H1 (cell line): ENCODE data around the gene ACSM2B. TPM values are rescaled to one million over a fixed set of nuclear protein-coding genes. Genes with fewer than 3 reads are reported as not detected.

Experiments used
- CTCF ChIA-PET: fragments of 300-600 bp; sonication (Branson Sonifier 250); formaldehyde crosslinking; loops from one replicate; lab custom pipeline; 2021; ENCODE audit not compliant: partially characterized antibody; lab: Charles Lee
- POLR2A ChIA-PET: fragments of 300-600 bp; sonication (Branson Sonifier 250); formaldehyde crosslinking; loops from one replicate; lab custom pipeline; 2021; ENCODE audit warnings: inconsistent platforms; ENCODE audit not compliant: partially characterized antibody; lab: Charles Lee
- DNase-seq, 2 experiments: peaks; one replicate each; pipeline versions ENCODE4 v3.0.0 to v3.0.0-alpha.2; 2010 to 2022; ENCODE audit warnings: low spot score in 2 of 2, low read depth in 1 of 2, mixed read lengths in 1 of 2
- FAIRE-seq: peaks from 2 replicates; lab custom pipeline; 2011; peaks lifted over from hg19 to GRCh38; lab: Jason Lieb, UNC
- H2AFZ ChIP-seq: 2 replicates; pipeline ENCODE4 v1.8.1; 2012; ENCODE audit warnings: low read length, inconsistent platforms
- H2AK5ac ChIP-seq: 2 replicates; pipeline ENCODE4 v1.6.1; 2013; ENCODE audit warnings: low read depth, low read length
- H2BK120ac ChIP-seq: replicated peaks from 2 replicates; pipeline ENCODE3; 2013; ENCODE audit warnings: low read depth, low read length, inconsistent platforms
- H2BK12ac ChIP-seq: 2 replicates; pipeline ENCODE4 v1.6.1; 2013; ENCODE audit warnings: low read depth, low read length
- H2BK15ac ChIP-seq: 2 replicates; pipeline ENCODE4 v1.6.1; 2013; ENCODE audit warnings: low read length
- H2BK20ac ChIP-seq: 2 replicates; pipeline ENCODE4 v1.6.1; 2013; ENCODE audit warnings: low read length
- H2BK5ac ChIP-seq: 2 replicates; pipeline ENCODE4 v1.6.1; 2013; ENCODE audit warnings: low read depth, low read length
- H3K14ac ChIP-seq: 2 replicates; pipeline ENCODE4 v1.6.1; 2013; ENCODE audit warnings: inconsistent platforms; ENCODE audit not compliant: insufficient read length
- H3K18ac ChIP-seq: 2 replicates; pipeline ENCODE4 v1.6.1; 2013; ENCODE audit warnings: low read length; ENCODE audit errors: extremely low read depth
- H3K23ac ChIP-seq: 2 replicates; pipeline ENCODE4 v1.6.1; 2013; ENCODE audit warnings: inconsistent platforms; ENCODE audit not compliant: insufficient read length
- H3K23me2 ChIP-seq: 2 replicates; pipeline ENCODE4 v1.6.1; 2013; ENCODE audit warnings: low read depth, low read length
- H3K27ac ChIP-seq: 2 replicates; pipeline ENCODE4 v1.6.1; 2011; ENCODE audit warnings: low read depth, low read length, inconsistent platforms
- H3K27me3 ChIP-seq, 4 experiments: replicated peaks in 1 of 4; 1 replicate in 1 of 4; 2 replicates in 3 of 4; pipeline versions ENCODE4 v1.6.1 to v1.8.1; 2011 to 2013; ENCODE audit warnings: low read length in 3 of 4, mild to moderate bottlenecking in 3 of 4, inconsistent platforms in 2 of 4, mixed read lengths in 2 of 4, moderate library complexity in 1 of 4; ENCODE audit not compliant: control insufficient read depth in 3 of 4, insufficient read depth in 3 of 4; ENCODE audit errors: extremely low read depth in 1 of 4
- H3K36me3 ChIP-seq, 4 experiments: 2 replicates each; pipeline versions ENCODE4 v1.6.1 to v1.8.1; 2011 to 2013; ENCODE audit warnings: mild to moderate bottlenecking in 4 of 4, low read length in 3 of 4, moderate library complexity in 2 of 4, control low read depth in 1 of 4, inconsistent platforms in 1 of 4; ENCODE audit not compliant: insufficient read depth in 4 of 4, control insufficient read depth in 2 of 4
- H3K4ac ChIP-seq: replicated peaks from 2 replicates; pipeline ENCODE3; 2013; ENCODE audit warnings: low read length, low read depth, mixed read lengths, inconsistent platforms; ENCODE audit not compliant: insufficient read length
- H3K4me1 ChIP-seq, 4 experiments: replicated peaks in 1 of 4; 1 replicate in 1 of 4; 2 replicates in 3 of 4; pipeline versions ENCODE4 v1.6.1 to v1.8.1; 2011 to 2013; ENCODE audit warnings: low read length in 3 of 4, inconsistent platforms in 2 of 4, mixed read lengths in 1 of 4; ENCODE audit not compliant: insufficient read depth in 4 of 4, control insufficient read depth in 3 of 4
- H3K4me2 ChIP-seq, 2 experiments: 2 replicates each; pipeline versions ENCODE4 v1.6.1 to v1.8.1; 2011 to 2013; ENCODE audit warnings: low read depth in 2 of 2, low read length in 2 of 2, control low read depth in 1 of 2, inconsistent platforms in 1 of 2, mild to moderate bottlenecking in 1 of 2; ENCODE audit not compliant: insufficient read depth in 1 of 2
- H3K4me3 ChIP-seq, 4 experiments: fragments of 200-600, 300-600 bp in 1 of 4; sonication (generic), shearing (Covaris generic), sonication (Bioruptor Twin) in 1 of 4; 2 replicates each; pipeline versions ENCODE4 v1.5.1 to v1.8.1; 2011 to 2016; ENCODE audit warnings: low read length in 4 of 4, low read depth in 3 of 4, control low read depth in 2 of 4, inconsistent platforms in 2 of 4, mild to moderate bottlenecking in 2 of 4, mixed read lengths in 1 of 4, moderate library complexity in 1 of 4; ENCODE audit not compliant: insufficient read depth in 2 of 4; ENCODE audit errors: extremely low read depth in 1 of 4
- H3K56ac ChIP-seq: replicated peaks from 2 replicates; pipeline ENCODE3; 2013; ENCODE audit warnings: low read depth, mild to moderate bottlenecking, mixed read lengths, low read length, inconsistent platforms; ENCODE audit not compliant: insufficient read length
- H3K79me1 ChIP-seq: 2 replicates; pipeline ENCODE4 v1.6.1; 2013; ENCODE audit warnings: low read depth, low read length, control low read depth
- H3K79me2 ChIP-seq, 2 experiments: 2 replicates each; pipeline versions ENCODE4 v1.6.1 to v1.8.1; 2012 to 2013; ENCODE audit warnings: low read length in 2 of 2, mild to moderate bottlenecking in 2 of 2, inconsistent platforms in 1 of 2; ENCODE audit not compliant: insufficient read depth in 2 of 2, control insufficient read depth in 1 of 2
- H3K9ac ChIP-seq, 4 experiments: replicated peaks in 1 of 4; 1 replicate in 1 of 4; 2 replicates in 3 of 4; pipeline versions ENCODE4 v1.6.1 to v1.8.1; 2011 to 2013; ENCODE audit warnings: low read depth in 3 of 4, low read length in 3 of 4, control low read depth in 2 of 4, mild to moderate bottlenecking in 2 of 4, moderate library complexity in 2 of 4, inconsistent platforms in 1 of 4; ENCODE audit errors: extremely low read depth in 1 of 4
- H3K9me3 ChIP-seq, 2 experiments: 2 replicates each; pipeline versions ENCODE4 v1.6.1 to v1.8.1; 2012 to 2013; ENCODE audit warnings: mild to moderate bottlenecking in 2 of 2, moderate library complexity in 2 of 2, control low read depth in 1 of 2, inconsistent platforms in 1 of 2, low read depth in 1 of 2, low read length in 1 of 2, mixed read lengths in 1 of 2; ENCODE audit not compliant: insufficient read depth in 2 of 2
- H4K20me1 ChIP-seq, 2 experiments: replicated peaks in 1 of 2; 2 replicates each; pipeline versions ENCODE3 to v1.8.1; 2011 to 2013; ENCODE audit warnings: inconsistent platforms in 2 of 2, low read length in 2 of 2, mild to moderate bottlenecking in 1 of 2; ENCODE audit not compliant: insufficient read depth in 2 of 2, control insufficient read depth in 1 of 2
- H4K5ac ChIP-seq: 2 replicates; pipeline ENCODE4 v1.6.1; 2013; ENCODE audit warnings: low read length, low read depth, mixed read lengths, inconsistent platforms; ENCODE audit not compliant: insufficient read length
- H4K8ac ChIP-seq: 2 replicates; pipeline ENCODE4 v1.8.0; 2013; ENCODE audit warnings: mild to moderate bottlenecking, moderate library complexity, low read length, inconsistent platforms; ENCODE audit not compliant: insufficient read depth; ENCODE audit errors: extremely low read depth
- H4K91ac ChIP-seq: replicated peaks from 2 replicates; pipeline ENCODE3; 2013; ENCODE audit warnings: low read length, mixed read lengths, inconsistent platforms; ENCODE audit not compliant: insufficient read length
- BACH1 ChIP-seq: IDR thresholded peaks from 2 replicates; pipeline ENCODE4 v1.6.1; 2012; ENCODE audit warnings: low read length, improper control_type of control experiment
- BCL11A ChIP-seq, 2 experiments: IDR thresholded peaks; one replicate each; pipeline ENCODE4 v1.6.1; 2011; ENCODE audit warnings: low read depth in 2 of 2, low read length in 2 of 2, mild to moderate bottlenecking in 2 of 2
- CEBPB ChIP-seq: IDR thresholded peaks from 2 replicates; pipeline ENCODE4 v1.6.1; 2012; ENCODE audit warnings: low read depth, low read length
- CREB1 ChIP-seq: IDR thresholded peaks from 2 replicates; pipeline ENCODE4 v1.6.1; 2012; ENCODE audit warnings: inconsistent platforms
- E2F6 ChIP-seq: IDR thresholded peaks from 2 replicates; pipeline ENCODE4 v1.6.1; 2012; ENCODE audit warnings: inconsistent platforms
- HDAC6 ChIP-seq: IDR thresholded peaks from one replicate; pipeline ENCODE4 v1.7.1; 2012; ENCODE audit warnings: low read depth, mild to moderate bottlenecking, inconsistent platforms, low read length, moderate library complexity
- NANOG ChIP-seq: IDR thresholded peaks from 2 replicates; pipeline ENCODE4 v1.6.1; 2011; ENCODE audit warnings: low read length, low read depth, mild to moderate bottlenecking, inconsistent platforms; ENCODE audit not compliant: insufficient read depth, poor library complexity, severe bottlenecking
- POLR2A ChIP-seq, 2 experiments: IDR thresholded peaks; 1 replicate in 1 of 2; 2 replicates in 1 of 2; pipeline ENCODE4 v1.6.1; 2011; ENCODE audit warnings: low read depth in 2 of 2, low read length in 2 of 2, mild to moderate bottlenecking in 2 of 2; ENCODE audit errors: control extremely low read depth in 1 of 2
- POLR2AphosphoS5 ChIP-seq: IDR thresholded peaks from 2 replicates; pipeline ENCODE4 v1.6.1; 2011; ENCODE audit warnings: low read depth, low read length
- RXRA ChIP-seq: IDR thresholded peaks from 2 replicates; pipeline ENCODE4 v1.6.1; 2011; ENCODE audit warnings: low read depth, mild to moderate bottlenecking, low read length, moderate library complexity; ENCODE audit not compliant: insufficient read depth
- SIN3A ChIP-seq, 2 experiments: IDR thresholded peaks in 1 of 2; conservative IDR thresholded peaks in 1 of 2; 2 replicates each; pipeline ENCODE4 v1.6.1; 2011 to 2012; ENCODE audit warnings: low read length in 2 of 2, improper control_type of control experiment in 1 of 2, low read depth in 1 of 2, mild to moderate bottlenecking in 1 of 2
- SP2 ChIP-seq: IDR thresholded peaks from 2 replicates; pipeline ENCODE4 v1.6.1; 2012; ENCODE audit warnings: mild to moderate bottlenecking, low read length, inconsistent platforms
- TCF12 ChIP-seq: IDR thresholded peaks from 2 replicates; pipeline ENCODE4 v1.6.1; 2011; ENCODE audit warnings: low read depth, mild to moderate bottlenecking, low read length
- USF2 ChIP-seq: IDR thresholded peaks from 2 replicates; pipeline ENCODE4 v1.6.1; 2011; ENCODE audit warnings: low read length, improper control_type of control experiment
- polyA plus RNA-seq, 7 experiments: library from polyadenylated mRNA; depleted of rRNA in 3 of 7; stranded (reverse) in 5 of 7; unstranded in 2 of 7; fragments of >200 nt in 5 of 7; fragments of 200-250 nt in 2 of 7; gene quantifications; 1 replicate in 5 of 7; 2 replicates in 1 of 7; 4 replicates in 1 of 7; pipeline versions ENCODE4 v1.2.1 to v1.2.3, GENCODE V29; 2011 to 2013; ENCODE audit warnings: missing spikeins in 2 of 7, mixed read lengths in 2 of 7
- total RNA-seq: library from RNA; stranded (reverse); fragmentation: NEBNext Ultra II Directional; extraction: Animal tissue kit (Norgen Biotek cat#: 25700); gene quantifications from 2 replicates; pipeline ENCODE4 v1.2.1, GENCODE V29; 2021

ACSM2B gene
- total and polyA plus RNA-seq, 2 of the 8 experiments (the other 6 are each of a cell fraction or from before 2014, with no cell fraction given) = not detected

- no peaks in the 10 kb centered on the region for H3K36me3 ChIP-seq
- no peak overlapping the region for H3K23ac ChIP-seq
- no peak overlapping the region for H4K8ac ChIP-seq
- no peak overlapping the region for H2AFZ ChIP-seq
- H4K20me1 ChIP-seq = no peaks in the 10 kb centered on the region
- H3K9me3 ChIP-seq = peaks cover 14 to 21% of the 10 kb centered on the region in 2 experiments; a peak in 3 of 4 replicates
- no peak overlapping the region for H2BK12ac ChIP-seq
- TF ChIP-seq SIN3A (conservative IDR thresholded peaks at IDR 0.05 in 1 of 2, IDR thresholded peaks at IDR 0.05 in 1 of 2; ENCODE audit: low read depth in 1 of 2, low read length in 2 of 2) (no peak), HDAC6 (no peak), NANOG (no peak), POLR2AphosphoS5 (no peak), POLR2A (IDR thresholded peaks at IDR 0.05; ENCODE audit: control extremely low read depth in 1 of 2, low read depth in 2 of 2, low read length in 2 of 2) (no peak), CREB1 (no peak), CEBPB (no peak), BCL11A (IDR thresholded peaks at IDR 0.05; ENCODE audit: low read depth in 2 of 2, low read length in 2 of 2) (no peak), E2F6 (no peak), RXRA (no peak), SP2 (no peak), TCF12 (no peak), USF2 (no peak), BACH1 (no peak)
- H3K18ac ChIP-seq = no peak overlapping the region
- DNase-seq = no peak
- CTCF ChIA-PET = no interaction called here
- FAIRE-seq = no peak
- H3K9ac ChIP-seq = no peak overlapping the region
- no peak overlapping the region for H2BK20ac ChIP-seq
- no peaks in the 10 kb centered on the region for H3K79me1 ChIP-seq
- H2BK5ac ChIP-seq = no peak overlapping the region
- no peak overlapping the region for H2AK5ac ChIP-seq
- no peaks in the 10 kb centered on the region for H3K4me1 ChIP-seq
- no peaks in the 10 kb centered on the region for H3K27me3 ChIP-seq
- POLR2A ChIA-PET = no interaction called here
- no peak overlapping the region for H2BK15ac ChIP-seq
- no peak overlapping the region for H3K4ac ChIP-seq
- H3K56ac ChIP-seq = no peak overlapping the region
- H4K5ac ChIP-seq = no peak overlapping the region
- H3K79me2 ChIP-seq = no peaks in the 10 kb centered on the region
- no peak overlapping the region for H3K14ac ChIP-seq
- no peaks in the 10 kb centered on the region for H3K23me2 ChIP-seq
- H3K4me3 ChIP-seq = no peak overlapping the region
- H3K27ac ChIP-seq = no peak overlapping the region
- no peak overlapping the region for H2BK120ac ChIP-seq
- no peak overlapping the region for H4K91ac ChIP-seq
- no peak overlapping the region for H3K4me2 ChIP-seq
Observed at GRCh38 chr16:20515688-20516090, 60.5 kb downstream of the ACSM2B start.
